22Rv1 (cell line): Measurements from ENCODE around the gene OMA1.

Experiments used
- CTCF ChIP-seq: fragments of 450-650 bp; IDR thresholded peaks from 2 replicates; pipeline ENCODE4 v1.5.1; 2017; ENCODE audit warnings: mild to moderate bottlenecking
- ZFX ChIP-seq: fragments of 450-650 bp; IDR thresholded peaks from 2 replicates; pipeline ENCODE4 v1.6.1; 2017; ENCODE audit warnings: antibody characterized with exemption, borderline replicate concordance

GRCh38 chr1:58441699-58442098, 104.8 kb downstream of the OMA1 start:
- TF ChIP-seq CTCF (no peak), ZFX (no peak)
